Measurements from ENCODE around the gene TNIK.

TNIK gene

GRCh38 chr3:171204942-171205341, 255.3 kb downstream of the TNIK start:
- no peaks in the 10 kb centered on the region for H3K9me3 ChIP-seq
- intact Hi-C loops (cut with DNase I; ENCODE audit: low total_unique reads): no loop called here
- no peaks in the 10 kb centered on the region for H3K36me3 ChIP-seq
- no peak for DNase-seq
- no peak overlapping the region for H3K4me3 ChIP-seq
- TF ChIP-seq CTCF (IDR thresholded peaks at IDR 0.05): no peak
- H3K27ac ChIP-seq: no peak overlapping the region
- H3K27me3 ChIP-seq: no peaks in the 10 kb centered on the region
- peaks cover 0 to 24% (median 2%) of the 10 kb centered on the region in 4 donors for H3K4me1 ChIP-seq

- Histone ChIP-seq H3K4me1 (peaks cover 0 to 37% (median 5%) of the 10 kb centered on the region in 4 donors), H3K4me3 (no peak overlapping the region), H3K36me3 (no peaks in the 10 kb centered on the region), H3K9me3 (no peaks in the 10 kb centered on the region), H3K27ac (no peak overlapping the region), H3K27me3 (no peaks in the 10 kb centered on the region)
- TF ChIP-seq CTCF (IDR thresholded peaks at IDR 0.05): no peak
- intact Hi-C loops (cut with DNase I; ENCODE audit: low total_unique reads): no loop called here
- DNase-seq: no peak
Measured at GRCh38 chr3:171201825-171202224, 258.4 kb downstream of the TNIK start.

- no peak for TF ChIP-seq CTCF (IDR thresholded peaks at IDR 0.05)
- Histone ChIP-seq H3K9me3 (no peaks in the 10 kb centered on the region), H3K27me3 (no peaks in the 10 kb centered on the region), H3K36me3 (no peaks in the 10 kb centered on the region), H3K4me3 (no peak overlapping the region), H3K4me1 (peaks cover 0 to 37% (median 5%) of the 10 kb centered on the region in 4 donors), H3K27ac (no peak overlapping the region)
- intact Hi-C loops (cut with DNase I; ENCODE audit: low total_unique reads): no loop called here
- DNase-seq: no peak
Measured at GRCh38 chr3:171200750-171201088, 259.5 kb downstream of the TNIK start.

GRCh38 chr3:171200052-171200749, 260.0 kb downstream of the TNIK start:
- H3K9me3 ChIP-seq: no peaks in the 10 kb centered on the region
- H3K27ac ChIP-seq: no peak overlapping the region
- H3K4me3 ChIP-seq: no peak overlapping the region
- no peaks in the 10 kb centered on the region for H3K27me3 ChIP-seq
- DNase-seq: no peak
- H3K4me1 ChIP-seq: peaks cover 0 to 37% (median 5%) of the 10 kb centered on the region in 4 donors
- H3K36me3 ChIP-seq: no peaks in the 10 kb centered on the region
- no peak for TF ChIP-seq CTCF (IDR thresholded peaks at IDR 0.05)
- intact Hi-C loops (cut with DNase I; ENCODE audit: low total_unique reads): no loop called here

GRCh38 chr3:171199473-171199829, 260.8 kb downstream of the TNIK start:
- Histone ChIP-seq H3K36me3 (no peaks in the 10 kb centered on the region), H3K27me3 (no peaks in the 10 kb centered on the region), H3K27ac (no peak overlapping the region), H3K4me1 (peaks cover 0 to 37% (median 5%) of the 10 kb centered on the region in 4 donors), H3K4me3 (no peak overlapping the region), H3K9me3 (no peaks in the 10 kb centered on the region)
- DNase-seq: no peak
- TF ChIP-seq CTCF (IDR thresholded peaks at IDR 0.05): no peak
- intact Hi-C loops (cut with DNase I; ENCODE audit: low total_unique reads): no loop called here

Measured in tibial artery (tissue), 4 donors.